LNCaP clone FGC (cell line): Measurements from ENCODE around the gene PTPRM.

Source experiments
- DNase-seq: peaks from one replicate; pipeline ENCODE4 v3.0.0-alpha.2; 2011; ENCODE audit warnings: low read depth
- H3K4me3 ChIP-seq: 2 replicates; pipeline ENCODE4 v1.5.1; 2011; ENCODE audit warnings: mild to moderate bottlenecking, low read depth, low read length, control low read depth
- TF ChIP-seq, protein P1 (sequence below): IDR thresholded peaks from 2 replicates; pipeline ENCODE4 v1.5.1; 2012; ENCODE audit warnings: mild to moderate bottlenecking; ENCODE audit not compliant: control insufficient read depth, insufficient read depth; ENCODE audit errors: extremely low read depth

Gene PTPRM

DNA sequence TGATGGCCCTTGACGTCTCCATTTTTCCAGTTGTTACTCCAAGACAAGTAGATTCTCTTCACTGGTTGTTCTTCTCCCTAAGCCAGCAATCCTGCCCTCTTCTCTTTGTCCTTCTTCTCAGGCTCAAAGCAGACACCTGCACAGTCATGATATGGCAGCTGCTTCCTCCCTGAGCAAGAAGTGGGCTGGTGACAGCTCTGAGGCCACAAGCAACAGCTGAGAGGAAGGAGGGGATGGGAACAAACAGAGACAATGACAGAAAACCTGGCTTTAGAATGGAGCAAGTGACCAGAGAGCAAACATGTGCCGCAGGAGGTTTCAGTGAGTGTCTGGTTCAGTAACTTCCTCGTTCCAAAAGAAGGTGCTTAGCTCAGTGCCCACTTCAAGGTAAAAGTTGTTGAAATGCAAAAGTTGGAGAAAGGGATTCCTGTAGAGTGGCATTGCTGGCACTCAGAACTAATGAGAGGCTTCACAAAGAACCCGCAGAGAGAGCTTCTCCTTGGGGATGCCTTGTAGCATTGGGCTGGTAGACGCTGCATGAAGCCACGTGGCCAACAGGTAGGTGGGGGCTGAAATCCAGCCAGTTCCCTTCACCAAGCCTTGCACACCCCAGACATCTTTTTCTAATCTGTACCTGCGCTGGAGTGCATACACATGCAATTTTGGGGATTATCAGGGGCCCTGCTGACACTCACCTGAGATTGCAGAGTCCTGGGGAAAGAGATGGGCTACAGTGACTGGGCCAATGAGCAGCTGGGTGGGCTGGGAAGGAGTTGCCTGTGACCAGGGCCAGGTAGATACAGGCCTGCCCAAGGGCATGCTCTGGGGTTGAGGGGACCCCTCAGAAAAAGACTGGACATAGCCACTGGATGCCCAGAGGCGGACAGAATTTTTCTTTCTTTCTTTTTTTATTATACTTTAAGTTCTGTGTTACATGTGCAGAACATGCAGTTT, 888.8 kb downstream of the PTPRM start:
- H3K4me3 ChIP-seq, result no peak overlapping the region
- TF ChIP-seq, protein P1, sequence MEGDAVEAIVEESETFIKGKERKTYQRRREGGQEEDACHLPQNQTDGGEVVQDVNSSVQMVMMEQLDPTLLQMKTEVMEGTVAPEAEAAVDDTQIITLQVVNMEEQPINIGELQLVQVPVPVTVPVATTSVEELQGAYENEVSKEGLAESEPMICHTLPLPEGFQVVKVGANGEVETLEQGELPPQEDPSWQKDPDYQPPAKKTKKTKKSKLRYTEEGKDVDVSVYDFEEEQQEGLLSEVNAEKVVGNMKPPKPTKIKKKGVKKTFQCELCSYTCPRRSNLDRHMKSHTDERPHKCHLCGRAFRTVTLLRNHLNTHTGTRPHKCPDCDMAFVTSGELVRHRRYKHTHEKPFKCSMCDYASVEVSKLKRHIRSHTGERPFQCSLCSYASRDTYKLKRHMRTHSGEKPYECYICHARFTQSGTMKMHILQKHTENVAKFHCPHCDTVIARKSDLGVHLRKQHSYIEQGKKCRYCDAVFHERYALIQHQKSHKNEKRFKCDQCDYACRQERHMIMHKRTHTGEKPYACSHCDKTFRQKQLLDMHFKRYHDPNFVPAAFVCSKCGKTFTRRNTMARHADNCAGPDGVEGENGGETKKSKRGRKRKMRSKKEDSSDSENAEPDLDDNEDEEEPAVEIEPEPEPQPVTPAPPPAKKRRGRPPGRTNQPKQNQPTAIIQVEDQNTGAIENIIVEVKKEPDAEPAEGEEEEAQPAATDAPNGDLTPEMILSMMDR, result no peak
- no peak for DNase-seq
